Ovary (tissue), 3 donors: ENCODE results near the gene UGT2B28.
"Not testable (repeated sequence)": the region's sequence is repeated elsewhere in the genome, so short reads cannot be mapped to it uniquely, and the experiment has no call there.

Experiments used
- CTCF ChIP-seq, 3 donors: fragments of 450-650 bp in 2 of 3; fragments of 200-600 bp in 1 of 3; IDR thresholded peaks; one replicate each; pipeline versions ENCODE4 v1.5.1 to v1.8.0; 2016 to 2022; ENCODE audit warnings: antibody characterized with exemption in 3 of 3, mild to moderate bottlenecking in 1 of 3
- EP300 ChIP-seq: sonication (generic); formaldehyde crosslinking; IDR thresholded peaks from one replicate; pipeline ENCODE4 v1.6.1; 2017; ENCODE audit warnings: antibody characterized with exemption
- POLR2A ChIP-seq: fragments of 450-650 bp; IDR thresholded peaks from one replicate; pipeline ENCODE4 v1.6.1; 2017; ENCODE audit warnings: antibody characterized with exemption, mild to moderate bottlenecking, moderate library complexity
- donor health status: DM: no; HTN: no; CAD: no.

GRCh38 chr4:69343558-69344420 is 63.5 kb downstream of the UGT2B28 start:
- TF ChIP-seq CTCF (IDR thresholded peaks at IDR 0.05); EP300; POLR2A: not testable (repeated sequence)
